ENCODE data around the gene PTK6.

GRCh38 chr20:63562461-63563224, 25.5 kb upstream of the PTK6 start:
- TF ChIP-seq CTCF (IDR thresholded peaks at IDR 0.05): no peak
- no peak for TF ChIP-seq POLR2A (IDR thresholded peaks at IDR 0.05)
- no peak for TF ChIP-seq POLR2AphosphoS5 (IDR thresholded peaks at IDR 0.05)

Data from breast epithelium (tissue), 3 donors.